Left renal cortex interstitium (tissue), 4 donors: ENCODE results near the gene LAMB4. TPM values are rescaled to one million over a fixed set of nuclear protein-coding genes. Genes with fewer than 3 reads are reported as not detected.

Experiments
- DNase-seq, 4 donors: peaks; one replicate each; pipeline ENCODE4 v3.0.0-alpha.2; 2013; ENCODE audit warnings: low read depth in 4 of 4, low spot score in 2 of 4, missing footprints in 1 of 4
- polyA plus RNA-seq, 4 donors: library from polyadenylated mRNA; unstranded; fragments of 120-200 nt; gene quantifications; one replicate each; pipeline ENCODE4 v1.2.1, GENCODE V29; 2013; ENCODE audit not compliant: insufficient read length in 4 of 4

Gene LAMB4
- polyA plus RNA-seq, 4 donors: 3.1 to 4.9 (median 4.2) TPM

- DNase-seq: no peak
Measured at GRCh38 chr7:107973861-107974260, 156.3 kb downstream of the LAMB4 start.

Other genes with a start within 250 kb of the LAMB4 start
- gene DLD, start 239.2 kb downstream of the LAMB4 start, polyA plus RNA-seq: 100 to 1,000 TPM; 104 to 139 (median 115) TPM
- gene LAMB1, start 127.2 kb downstream of the LAMB4 start, polyA plus RNA-seq: 100 to 1,000 TPM; 522 to 887 (median 667) TPM